ENCODE measurements around the gene JPH2. TPM values are rescaled to one million over a fixed set of nuclear protein-coding genes. Genes with fewer than 3 reads are reported as not detected.

JPH2 gene
- total and polyA plus RNA-seq, 2 donors = 40.5 to 83.5 TPM

DNA sequence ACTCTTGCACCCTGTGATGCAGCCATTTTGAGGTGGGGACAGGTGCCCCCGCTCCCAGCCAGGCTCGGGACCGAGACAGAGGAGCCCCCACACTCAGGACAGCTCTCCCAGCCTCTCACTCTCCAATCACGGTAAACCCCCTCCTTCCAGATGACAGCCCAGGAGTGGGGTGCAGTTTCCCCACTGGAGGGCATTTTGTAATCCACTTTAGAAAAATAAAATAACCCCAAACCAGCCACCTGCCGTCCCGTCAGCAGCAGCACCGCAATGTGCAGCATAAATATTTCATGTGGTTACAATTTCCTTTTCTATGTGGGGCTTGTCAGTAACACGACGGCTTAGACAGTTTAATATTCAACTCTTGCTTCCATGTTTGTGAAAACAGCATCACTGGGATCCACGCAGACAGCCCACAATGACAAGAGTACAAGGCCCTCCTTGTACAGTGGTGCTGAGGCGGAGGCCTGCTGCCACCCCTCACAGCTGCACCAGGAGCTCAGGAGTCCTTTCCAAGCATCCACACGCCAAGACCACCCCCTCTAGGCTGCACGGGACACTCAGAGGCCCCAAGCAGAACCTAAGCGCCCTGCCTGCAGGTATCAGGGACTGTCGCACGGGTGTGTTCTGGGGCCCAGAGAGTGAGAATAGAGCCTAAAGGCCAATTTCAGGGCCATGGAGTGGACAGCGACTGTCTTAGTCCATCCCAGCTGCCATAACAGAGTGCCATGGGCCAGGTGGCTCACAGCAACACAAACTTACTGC lies 116.7 kb downstream of the JPH2 start:
- Histone ChIP-seq H3K4me3 (ENCODE audit: low read depth, low read length) (no peak overlapping the region), H3K27ac (ENCODE audit: low read depth) (no peak overlapping the region), H3K36me3 (ENCODE audit: insufficient read depth) (no peaks in the 10 kb centered on the region), H3K4me1 (ENCODE audit: insufficient read depth) (no peaks in the 10 kb centered on the region)
- DNase-seq (ENCODE audit: extremely low spot score) = no peak
- 75% methylated on average over 17 of the region's 17 CpGs for WGBS

DNA sequence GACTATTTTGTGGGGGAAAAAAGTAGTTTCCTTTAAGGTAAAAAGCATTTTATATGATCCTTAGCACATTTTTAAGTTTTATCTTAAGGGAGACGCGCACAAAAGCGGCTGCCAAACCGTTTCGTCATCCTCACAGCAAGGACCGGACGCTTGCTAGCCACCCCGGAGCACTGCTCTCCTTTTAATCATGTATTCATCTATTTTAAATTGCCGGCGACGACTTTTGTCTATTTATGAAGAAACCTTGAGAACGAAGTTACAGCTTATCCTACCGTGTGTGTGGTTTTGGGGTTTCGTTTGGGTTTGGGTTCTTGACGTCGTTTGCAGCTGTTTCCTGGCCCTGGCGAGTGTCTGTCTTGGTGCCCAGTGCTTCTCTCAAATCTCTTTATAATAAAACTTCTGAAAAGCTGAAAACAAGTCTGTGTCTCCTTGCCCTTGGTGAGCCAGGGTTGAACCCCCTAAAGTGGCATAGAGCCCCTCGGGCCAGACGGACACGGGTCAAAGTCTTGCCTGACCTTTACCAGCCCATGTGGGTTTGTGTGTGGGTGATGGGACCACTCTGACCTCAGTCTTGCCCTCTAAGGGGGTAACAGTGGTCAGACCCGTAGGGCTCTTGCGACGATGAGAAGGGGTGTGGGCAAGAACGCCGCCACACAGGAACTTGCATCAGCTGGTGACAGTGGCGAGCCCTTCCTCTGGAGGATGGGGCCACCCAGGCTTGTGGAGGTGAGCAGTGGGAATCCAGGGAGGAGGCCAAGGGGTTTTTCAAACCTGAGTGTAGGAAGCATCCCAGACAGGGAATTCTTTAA lies 117.6 kb downstream of the JPH2 start:
- Histone ChIP-seq H3K4me3 (ENCODE audit: low read depth, low read length) (no peak overlapping the region), H3K4me1 (ENCODE audit: insufficient read depth) (no peaks in the 10 kb centered on the region), H3K36me3 (ENCODE audit: insufficient read depth) (no peaks in the 10 kb centered on the region), H3K27ac (ENCODE audit: low read depth) (no peak overlapping the region)
- 80% methylated on average over 26 of the region's 26 CpGs for WGBS
- DNase-seq (ENCODE audit: extremely low spot score) = no peak

DNA sequence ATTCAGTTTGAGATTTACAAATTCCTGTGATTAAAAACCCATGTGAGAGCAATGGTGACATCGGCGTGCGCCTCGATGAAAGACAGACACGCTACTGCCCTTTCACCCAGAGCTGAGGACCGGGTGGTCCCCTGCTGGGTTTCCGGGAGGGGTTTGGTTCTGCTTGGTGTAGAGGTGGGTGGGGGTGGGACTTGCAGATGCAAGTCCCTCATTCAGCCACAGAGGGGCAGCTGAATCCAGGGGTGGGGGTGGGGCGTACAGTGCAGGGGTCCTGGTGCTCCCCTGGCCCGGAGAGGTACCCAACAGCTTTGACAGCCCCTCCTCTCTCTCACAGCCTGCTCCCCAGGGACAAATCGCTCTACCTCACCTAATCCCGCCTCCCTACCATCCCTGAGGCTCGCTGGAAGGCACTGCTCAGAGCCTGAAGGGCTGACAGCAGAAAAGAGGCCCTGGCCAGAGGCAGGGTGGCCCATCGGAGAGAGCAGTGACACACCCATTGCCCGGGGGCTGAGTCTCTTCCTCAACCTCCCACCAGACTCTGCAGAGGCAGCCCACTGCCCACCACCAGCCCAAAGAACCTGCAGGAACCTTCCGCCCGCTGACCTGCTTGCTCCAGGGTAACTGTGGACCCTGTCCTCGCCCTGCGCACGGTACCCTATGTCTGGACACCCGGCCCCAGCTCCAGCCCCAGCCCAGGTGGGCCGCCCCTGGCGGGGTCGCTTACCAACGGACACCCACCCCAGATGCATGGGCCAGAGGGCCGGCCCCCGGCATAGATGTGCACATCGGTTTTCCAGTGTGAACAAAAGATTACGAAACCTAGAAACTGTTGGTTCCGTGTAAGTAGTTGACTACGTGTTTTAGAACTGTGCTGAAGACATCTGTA lies 118.4 kb downstream of the JPH2 start:
- WGBS = 85% methylated on average over 30 of the region's 30 CpGs
- DNase-seq (ENCODE audit: extremely low spot score) = no peak
- Histone ChIP-seq H3K4me3 (ENCODE audit: low read depth, low read length) (no peak overlapping the region), H3K36me3 (ENCODE audit: insufficient read depth) (no peaks in the 10 kb centered on the region), H3K4me1 (ENCODE audit: insufficient read depth) (no peaks in the 10 kb centered on the region), H3K27ac (ENCODE audit: low read depth) (no peak overlapping the region)

GRCh38 chr20:44067650-44068081 lies 119.3 kb downstream of the JPH2 start:
- Histone ChIP-seq H3K27ac (ENCODE audit: low read depth) (no peak overlapping the region), H3K4me3 (ENCODE audit: low read depth, low read length) (no peak overlapping the region), H3K36me3 (ENCODE audit: insufficient read depth) (no peaks in the 10 kb centered on the region), H3K4me1 (ENCODE audit: insufficient read depth) (no peaks in the 10 kb centered on the region)
- no peak for DNase-seq (ENCODE audit: extremely low spot score)
- 94% methylated on average over 15 of the region's 15 CpGs for WGBS

- no peaks in the 10 kb centered on the region for H3K4me1 ChIP-seq (ENCODE audit: insufficient read depth)
- 89% methylated on average over 15 of the region's 15 CpGs for WGBS
- DNase-seq (ENCODE audit: extremely low spot score) = no peak
- H3K27ac ChIP-seq (ENCODE audit: low read depth) = no peak overlapping the region
- no peaks in the 10 kb centered on the region for H3K36me3 ChIP-seq (ENCODE audit: insufficient read depth)
- H3K4me3 ChIP-seq (ENCODE audit: low read depth, low read length) = no peak overlapping the region
Observed at GRCh38 chr20:44066645-44067606, 120.1 kb downstream of the JPH2 start.

GRCh38 chr20:44065401-44066340 lies 121.3 kb downstream of the JPH2 start:
- WGBS = 95% methylated on average over 20 of the region's 20 CpGs
- H3K4me3 ChIP-seq (ENCODE audit: low read depth, low read length) = no peak overlapping the region
- DNase-seq (ENCODE audit: extremely low spot score) = no peak
- H3K36me3 ChIP-seq (ENCODE audit: insufficient read depth) = no peaks in the 10 kb centered on the region
- H3K4me1 ChIP-seq (ENCODE audit: insufficient read depth) = no peaks in the 10 kb centered on the region
- H3K27ac ChIP-seq (ENCODE audit: low read depth) = no peak overlapping the region

GRCh38 chr20:44064501-44065400 lies 122.2 kb downstream of the JPH2 start:
- Histone ChIP-seq H3K27ac (ENCODE audit: low read depth) (no peak overlapping the region), H3K4me3 (ENCODE audit: low read depth, low read length) (no peak overlapping the region), H3K36me3 (ENCODE audit: insufficient read depth) (no peaks in the 10 kb centered on the region), H3K4me1 (ENCODE audit: insufficient read depth) (no peaks in the 10 kb centered on the region)
- 93% methylated on average over 17 of the region's 17 CpGs for WGBS
- DNase-seq (ENCODE audit: extremely low spot score) = no peak

Other genes with a start within 250 kb of the JPH2 start
- gene OSER1, start 23.6 kb upstream of the JPH2 start, total RNA-seq = 32.7 TPM
- gene OSER1, start 23.6 kb upstream of the JPH2 start, polyA plus RNA-seq = 35.8 TPM
- gene GDAP1L1, start 60.1 kb upstream of the JPH2 start, total RNA-seq = 0.90 TPM
- gene GDAP1L1, start 60.1 kb upstream of the JPH2 start, polyA plus RNA-seq = 0.29 TPM
- gene FITM2, start 124.0 kb upstream of the JPH2 start, total RNA-seq = 7.8 TPM
- 8.0 TPM for gene FITM2, start 124.0 kb upstream of the JPH2 start, polyA plus RNA-seq
- gene R3HDML, start 149.9 kb upstream of the JPH2 start, total RNA-seq = not detected
- not detected for gene R3HDML, start 149.9 kb upstream of the JPH2 start, polyA plus RNA-seq
- not detected for gene HNF4A, start 168.5 kb upstream of the JPH2 start, total RNA-seq
- 0.09 TPM for gene HNF4A, start 168.5 kb upstream of the JPH2 start, polyA plus RNA-seq